GM18861 (cell line): ENCODE data around the gene JADE1.

ENCODE experiments used
- ATAC-seq: cut with Tn5 transposase; IDR thresholded peaks from one replicate; pipeline ENCODE4 v1.9.1; 2021; ENCODE audit not compliant: unreplicated experiment

Gene JADE1

GRCh38 chr4:128869776-128870509 lies 60.4 kb downstream of the JADE1 start:
- ATAC-seq = no peak

DNA sequence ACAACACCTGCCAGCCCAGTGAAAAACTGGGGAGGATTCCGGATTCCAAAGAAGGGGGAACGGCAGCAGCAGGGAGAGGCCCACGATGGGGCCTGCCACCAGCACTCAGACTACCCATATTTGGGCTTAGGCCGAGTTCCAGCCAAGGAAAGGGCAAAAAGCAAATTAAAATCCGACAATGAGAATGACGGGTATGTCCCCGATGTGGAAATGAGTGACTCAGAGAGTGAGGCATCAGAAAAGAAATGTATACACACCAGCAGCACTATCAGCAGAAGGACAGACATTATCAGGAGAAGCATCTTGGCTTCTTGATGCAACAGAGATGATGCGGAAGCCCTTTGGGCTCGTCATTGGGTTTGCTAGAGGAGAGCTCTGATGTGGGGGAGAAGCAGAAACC lies 62.4 kb downstream of the JADE1 start:
- ATAC-seq = no peak

- ATAC-seq = no peak
Measured at GRCh38 chr4:128876200-128876599, 66.7 kb downstream of the JADE1 start.

DNA sequence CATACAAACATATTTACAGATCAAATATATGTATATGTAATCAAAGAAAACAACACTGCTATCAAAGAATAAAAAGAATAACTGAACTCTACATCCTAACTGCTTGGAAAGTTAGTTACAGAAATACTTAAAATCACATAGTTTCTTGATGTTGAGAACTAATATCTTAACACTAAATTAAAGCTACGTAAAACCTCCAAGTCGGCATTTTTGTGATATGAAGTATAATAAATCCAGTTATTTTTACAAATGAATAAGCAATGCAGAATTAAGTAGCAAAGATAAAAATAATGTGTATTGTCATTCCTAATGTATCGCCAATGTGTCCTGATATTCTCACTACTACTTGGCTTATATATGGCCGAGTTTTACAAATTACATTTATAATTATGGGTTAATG lies 68.4 kb downstream of the JADE1 start:
- no peak for ATAC-seq

DNA sequence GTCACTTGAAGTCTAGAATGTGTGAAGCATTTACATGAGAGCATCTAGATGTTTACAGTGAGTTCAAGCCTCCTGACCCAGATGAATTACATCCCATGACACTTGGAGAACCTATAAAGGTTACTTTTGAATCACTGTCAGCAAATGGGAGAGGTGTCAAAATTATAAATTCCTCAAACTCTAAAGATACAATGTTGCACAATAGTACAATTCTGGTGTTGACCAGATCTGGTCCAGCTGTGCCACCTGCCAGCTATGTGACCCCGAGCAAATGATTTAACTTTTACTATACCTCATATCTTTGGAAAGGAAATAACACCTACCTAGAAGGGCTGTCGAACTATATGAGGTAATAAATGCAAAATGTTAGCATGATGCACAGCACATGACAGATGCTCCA lies 69.8 kb downstream of the JADE1 start:
- ATAC-seq = no peak

GRCh38 chr4:128879971-128880370 lies 70.5 kb downstream of the JADE1 start:
- no peak for ATAC-seq

DNA sequence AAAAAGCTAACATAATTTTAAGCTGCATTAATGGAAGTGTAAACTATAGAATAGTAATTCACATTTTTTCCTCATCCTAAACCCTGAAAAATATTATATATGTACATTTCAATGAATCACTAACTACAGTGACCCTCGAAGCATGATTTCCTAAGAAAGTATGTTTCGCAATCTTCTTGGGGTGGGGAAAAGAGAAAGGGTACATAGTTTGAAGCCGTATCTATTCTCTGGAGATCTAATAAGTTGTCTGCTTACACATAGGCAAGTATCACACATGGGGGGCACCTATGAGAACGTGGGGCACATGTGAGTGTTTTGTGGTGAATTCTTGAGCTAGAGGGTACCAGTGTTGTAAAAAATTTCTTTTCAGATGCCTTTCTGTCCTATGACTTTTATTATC lies 71.2 kb downstream of the JADE1 start:
- ATAC-seq = no peak

DNA sequence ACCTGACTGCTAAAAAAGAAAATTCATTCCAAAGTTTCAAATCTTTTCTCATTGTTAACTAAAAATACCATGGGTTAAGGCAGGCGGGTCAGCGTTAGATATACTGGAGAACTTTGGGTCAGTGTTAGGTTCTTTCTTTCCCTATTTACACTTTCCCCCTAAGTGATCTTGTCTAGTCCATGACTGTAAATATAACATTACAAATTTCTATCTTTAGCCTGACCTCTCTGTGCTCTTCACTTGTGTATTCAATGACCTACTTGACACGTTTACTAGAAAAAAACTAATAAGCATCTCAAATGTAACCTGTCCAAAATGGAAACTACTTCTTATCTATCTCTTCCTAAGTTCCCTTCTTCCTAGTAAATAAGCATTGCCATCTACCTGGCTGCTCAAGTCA lies 95.3 kb downstream of the JADE1 start:
- ATAC-seq = no peak

DNA sequence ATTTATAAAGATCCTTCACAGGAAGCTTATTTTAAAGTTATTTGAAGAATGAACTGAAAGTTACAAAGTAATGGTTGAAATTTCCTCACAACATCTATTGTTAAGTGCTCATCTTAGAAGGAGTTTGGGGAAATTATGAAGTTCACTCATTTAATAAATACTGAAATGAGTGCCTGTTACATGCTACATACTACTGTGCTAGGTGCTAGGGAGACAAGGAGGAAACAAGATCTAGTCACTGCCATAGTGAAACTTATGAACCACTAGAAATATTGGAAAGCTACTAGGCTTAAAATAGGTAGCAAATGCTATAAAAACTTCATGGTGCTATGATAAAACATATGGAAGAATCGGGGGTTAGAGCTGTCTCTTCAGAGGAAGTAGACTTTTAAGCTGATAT lies 97.1 kb downstream of the JADE1 start:
- ATAC-seq = no peak

DNA sequence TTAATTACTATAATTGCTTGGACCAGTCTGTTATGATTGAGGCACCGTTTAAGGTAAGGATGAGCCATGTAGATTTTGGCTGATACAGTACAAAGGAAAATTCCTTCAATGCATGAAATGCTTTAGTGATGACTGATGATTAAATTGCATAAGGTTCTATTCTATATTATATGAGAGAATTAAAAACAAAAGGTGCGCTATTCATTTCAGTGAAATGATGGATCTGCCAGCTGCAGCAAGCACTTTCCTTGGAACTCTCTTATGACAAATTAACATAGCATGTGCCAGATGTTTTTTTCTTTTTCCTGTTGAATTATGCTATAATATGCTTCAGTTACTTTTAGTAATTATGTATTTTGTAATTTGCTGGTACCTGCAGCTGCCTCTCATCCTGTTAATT lies 98.5 kb downstream of the JADE1 start:
- ATAC-seq = no peak

GRCh38 chr4:128908735-128909134 lies 99.2 kb downstream of the JADE1 start:
- no peak for ATAC-seq

- no peak for ATAC-seq
Measured at GRCh38 chr4:128913228-128913627, 103.7 kb downstream of the JADE1 start.

- ATAC-seq = no peak
Measured at GRCh38 chr4:128915544-128915943, 106.0 kb downstream of the JADE1 start.

- ATAC-seq = peak; percentile 38
Measured at GRCh38 chr4:128916832-128917231, 107.3 kb downstream of the JADE1 start.

DNA sequence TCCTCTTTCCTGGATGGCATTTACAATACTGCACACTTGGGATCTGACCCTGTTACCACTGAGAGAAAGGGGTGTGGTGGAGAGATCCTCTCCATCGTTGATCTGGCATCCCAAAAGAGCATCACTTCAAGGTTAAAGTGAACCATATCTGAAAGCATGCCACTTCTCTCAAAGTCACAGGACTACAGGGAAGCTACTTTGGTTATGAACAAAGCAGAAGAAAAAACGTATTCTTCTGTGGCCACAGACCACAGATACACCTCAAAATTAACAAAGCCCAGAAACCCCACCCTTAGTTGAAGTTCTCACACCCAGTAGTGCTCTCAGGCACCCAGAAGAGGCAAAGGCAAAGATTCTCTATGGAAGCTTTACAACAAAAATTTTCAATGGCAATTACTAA lies 108.3 kb downstream of the JADE1 start:
- ATAC-seq = peak; percentile 90

DNA sequence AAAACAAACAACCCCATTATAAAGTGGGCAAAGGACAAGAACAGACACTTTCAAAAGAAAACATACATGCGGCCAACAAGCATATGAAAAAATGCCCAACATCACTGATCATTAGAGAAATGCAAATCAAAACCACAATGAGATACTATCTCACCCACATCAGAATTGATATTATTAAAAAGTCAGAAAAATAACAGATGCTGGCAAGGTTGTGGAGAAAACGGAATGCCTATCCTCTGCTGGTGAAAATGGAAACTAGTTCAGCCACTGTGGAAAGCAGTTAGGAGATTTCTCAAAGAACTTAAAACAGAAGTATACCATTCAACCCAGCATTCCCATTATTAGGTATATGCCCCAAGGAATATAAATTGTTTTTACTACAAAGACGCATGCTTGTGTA lies 112.5 kb downstream of the JADE1 start:
- no peak for ATAC-seq
